ENCODE data around the gene KRT71.

DNA sequence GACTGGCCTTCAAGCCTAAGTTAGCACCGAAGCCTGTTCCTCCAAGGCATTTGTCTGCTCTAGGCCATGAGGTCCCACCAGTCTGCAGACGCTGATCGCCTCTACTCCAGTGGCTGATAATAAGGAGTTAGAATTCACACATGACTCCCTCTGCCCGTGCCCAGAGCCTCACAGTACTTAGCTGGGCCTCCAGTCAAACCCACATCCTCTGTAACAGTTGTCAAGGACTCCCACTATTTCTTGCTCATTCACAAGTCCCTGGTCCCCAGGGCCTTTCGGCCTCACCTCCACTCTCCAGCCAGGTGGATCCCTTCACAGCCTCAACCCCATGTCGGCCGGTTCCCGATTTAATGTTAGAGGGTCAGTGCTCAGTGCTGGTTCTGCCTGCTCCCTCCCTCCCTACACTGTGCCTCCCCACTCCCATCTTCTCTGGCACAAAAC, 26.4 kb downstream of the KRT71 start:
- no peak for TF ChIP-seq EZH2 (optimal IDR thresholded peaks at IDR 0.05; ENCODE audit: low read depth, low read length)
- TF ChIP-seq CTCF (IDR thresholded peaks at IDR 0.05; ENCODE audit: low read length): no peak
